H9 (cell line): ENCODE measurements around the gene RAP1GAP2. TPM values are rescaled to one million over a fixed set of nuclear protein-coding genes. Genes with fewer than 3 reads are reported as not detected.

Experiments used
- DNase-seq: peaks from one replicate; pipeline ENCODE4 v3.0.0-alpha.2; 2017
- H2AFZ ChIP-seq: one replicate; pipeline ENCODE4 v1.6.1; 2013; ENCODE audit warnings: mild to moderate bottlenecking, low read length, control low read depth, moderate library complexity
- H2AK5ac ChIP-seq: 2 replicates; pipeline ENCODE4 v1.6.1; 2013; ENCODE audit warnings: low read length, control low read depth, mixed read lengths; ENCODE audit not compliant: insufficient read length
- H2BK120ac ChIP-seq: one replicate; pipeline ENCODE4 v1.6.1; 2013; ENCODE audit warnings: low read depth, mild to moderate bottlenecking, low read length, control low read depth, inconsistent platforms; ENCODE audit not compliant: poor library complexity, severe bottlenecking
- H2BK12ac ChIP-seq: 2 replicates; pipeline ENCODE4 v1.6.1; 2013; ENCODE audit warnings: low read length, control low read depth, mixed read lengths, low read depth; ENCODE audit not compliant: insufficient read length
- H2BK15ac ChIP-seq: 2 replicates; pipeline ENCODE4 v1.6.1; 2013; ENCODE audit warnings: low read depth, low read length, control low read depth
- H2BK20ac ChIP-seq: one replicate; pipeline ENCODE4 v1.6.1; 2013; ENCODE audit warnings: low read depth, mild to moderate bottlenecking, low read length, control low read depth, inconsistent platforms; ENCODE audit not compliant: poor library complexity, severe bottlenecking
- H2BK5ac ChIP-seq: 2 replicates; pipeline ENCODE4 v1.6.1; 2013; ENCODE audit warnings: low read length, control low read depth, mixed read lengths; ENCODE audit not compliant: insufficient read length
- H3K14ac ChIP-seq: 2 replicates; pipeline ENCODE4 v1.6.1; 2013; ENCODE audit warnings: low read length, control low read depth; ENCODE audit not compliant: insufficient read depth
- H3K18ac ChIP-seq: 2 replicates; pipeline ENCODE4 v1.6.1; 2013; ENCODE audit warnings: low read depth, mild to moderate bottlenecking, mixed read lengths, low read length, control low read depth; ENCODE audit not compliant: insufficient read length
- H3K23ac ChIP-seq: 2 replicates; pipeline ENCODE4 v1.6.1; 2013; ENCODE audit warnings: low read length, control low read depth, mixed read lengths, low read depth; ENCODE audit not compliant: insufficient read length
- H3K23me2 ChIP-seq: 2 replicates; pipeline ENCODE4 v1.6.1; 2013; ENCODE audit warnings: low read depth, mild to moderate bottlenecking, mixed read lengths, low read length, control low read depth; ENCODE audit not compliant: insufficient read length, poor library complexity, severe bottlenecking
- H3K27ac ChIP-seq: 2 replicates; pipeline ENCODE4 v1.5.1; 2013; ENCODE audit warnings: low read length, control low read depth, mixed read lengths, low read depth; ENCODE audit not compliant: insufficient read length
- H3K27me3 ChIP-seq: 2 replicates; pipeline ENCODE4 v1.6.1; 2013; ENCODE audit warnings: low read length, control low read depth, inconsistent platforms; ENCODE audit not compliant: insufficient read depth
- H3K4ac ChIP-seq: 2 replicates; pipeline ENCODE4 v1.6.1; 2013; ENCODE audit warnings: low read depth, mild to moderate bottlenecking, control low read depth, inconsistent platforms, low read length, moderate library complexity
- H3K4me1 ChIP-seq: 2 replicates; pipeline ENCODE4 v1.6.1; 2013; ENCODE audit warnings: low read length, control low read depth, inconsistent platforms; ENCODE audit not compliant: insufficient read depth
- H3K4me2 ChIP-seq: 2 replicates; pipeline ENCODE4 v1.6.1; 2013; ENCODE audit warnings: low read length, control low read depth, mixed read lengths; ENCODE audit not compliant: insufficient read length, insufficient read depth
- H3K56ac ChIP-seq: 2 replicates; pipeline ENCODE4 v1.6.1; 2013; ENCODE audit warnings: low read depth, mild to moderate bottlenecking, mixed read lengths, low read length, control low read depth; ENCODE audit not compliant: insufficient read length
- H3K79me1 ChIP-seq: 2 replicates; pipeline ENCODE4 v1.6.1; 2013; ENCODE audit warnings: low read depth, mild to moderate bottlenecking, moderate library complexity, low read length, control low read depth, inconsistent platforms; ENCODE audit not compliant: insufficient read depth, poor library complexity, severe bottlenecking
- H3K79me2 ChIP-seq: 2 replicates; pipeline ENCODE4 v1.6.1; 2013; ENCODE audit warnings: low read length, control low read depth, inconsistent platforms; ENCODE audit not compliant: insufficient read depth
- H3K9ac ChIP-seq: 2 replicates; pipeline ENCODE4 v1.6.1; 2013; ENCODE audit warnings: low read length, control low read depth, mixed read lengths; ENCODE audit not compliant: insufficient read length; ENCODE audit errors: extremely low read depth
- H3K9me3 ChIP-seq: one replicate; pipeline ENCODE4 v1.6.1; 2013; ENCODE audit warnings: low read depth, low read length, inconsistent platforms; ENCODE audit not compliant: control insufficient read depth
- H3T11ph ChIP-seq: one replicate; pipeline ENCODE4 v1.6.1; 2013; ENCODE audit warnings: mild to moderate bottlenecking, low read length, control low read depth, inconsistent platforms
- H4K20me1 ChIP-seq: one replicate; pipeline ENCODE4 v1.6.1; 2013; ENCODE audit not compliant: control insufficient read depth, insufficient read length, insufficient read depth
- H4K5ac ChIP-seq: 2 replicates; pipeline ENCODE4 v1.6.1; 2013; ENCODE audit warnings: low read depth, mild to moderate bottlenecking, mixed read lengths, low read length, control low read depth; ENCODE audit not compliant: insufficient read length
- H4K8ac ChIP-seq: replicated peaks from 2 replicates; pipeline ENCODE4 v1.6.1; 2013; ENCODE audit warnings: low read length, control low read depth, mixed read lengths, low read depth; ENCODE audit not compliant: insufficient read length
- H4K91ac ChIP-seq: 2 replicates; pipeline ENCODE4 v1.6.1; 2013; ENCODE audit warnings: low read depth, mild to moderate bottlenecking, moderate library complexity, mixed read lengths, low read length, control low read depth; ENCODE audit not compliant: insufficient read length
- H3K27ac Mint-ChIP-seq, 3 experiments: 2 replicates in 2 of 3; 3 replicates in 1 of 3; pipeline ENCODE4 v1.8.0; 2020 to 2021; ENCODE audit warnings: mixed read lengths in 3 of 3, mild to moderate bottlenecking in 1 of 3, moderate library complexity in 1 of 3
- H3K27me3 Mint-ChIP-seq: 2 replicates; pipeline ENCODE4 v1.8.0; 2021; ENCODE audit warnings: low read depth, mild to moderate bottlenecking, moderate library complexity, mixed read lengths
- H3K36me3 Mint-ChIP-seq, 3 experiments: 2 replicates in 2 of 3; 3 replicates in 1 of 3; pipeline ENCODE4 v1.8.0; 2020 to 2021; ENCODE audit warnings: low read depth in 3 of 3, mixed read lengths in 3 of 3; ENCODE audit not compliant: insufficient read depth in 1 of 3
- H3K4me1 Mint-ChIP-seq, 2 experiments: 2 replicates each; pipeline ENCODE4 v1.8.0; 2020; ENCODE audit warnings: mixed read lengths in 2 of 2
- H3K4me3 Mint-ChIP-seq, 2 experiments: 2 replicates in 1 of 2; 3 replicates in 1 of 2; pipeline ENCODE4 v1.8.0; 2020 to 2021; ENCODE audit warnings: mild to moderate bottlenecking in 2 of 2, mixed read lengths in 2 of 2, moderate library complexity in 1 of 2
- H3K9me3 Mint-ChIP-seq, 2 experiments: 2 replicates in 1 of 2; 3 replicates in 1 of 2; pipeline ENCODE4 v1.8.0; 2020; ENCODE audit warnings: mild to moderate bottlenecking in 2 of 2, mixed read lengths in 2 of 2, moderate library complexity in 1 of 2
- CTCF ChIP-seq: fragments of 200-600 bp; sonication (generic); conservative IDR thresholded peaks from 3 replicates; pipeline ENCODE4 v1.8.0; 2021; ENCODE audit warnings: antibody characterized with exemption, mild to moderate bottlenecking
- WGBS: extraction: QIAGEN DNeasy Blood & Tissue Kit; methylation state at CpG from one replicate; pipeline ENCODE4 v1.1.7; 2013; ENCODE audit warnings: missing lambda C conversion rate, low lambda C conversion rate, mixed read lengths; ENCODE audit not compliant: insufficient read length; ENCODE audit errors: extremely low coverage; 5-methylcytosine and 5-hydroxymethylcytosine counted together
- total RNA-seq: library from RNA; stranded (reverse); gene quantifications from 2 replicates; pipeline ENCODE4 v1.2.1, GENCODE V29; 2021

RAP1GAP2 gene
- total RNA-seq, 1 experiment from 2014 or later: 33.8 TPM

GRCh38 chr17:2945299-2945698 lies 149.1 kb downstream of the RAP1GAP2 start:
- Histone ChIP-seq H3K79me1 (no peaks in the 10 kb centered on the region), H3K4me1 (no peaks in the 10 kb centered on the region), H3K27ac (no peak overlapping the region), H2AK5ac (no peak overlapping the region), H2BK5ac (no peak overlapping the region), H3K23me2 (no peaks in the 10 kb centered on the region), H2AFZ (no peak overlapping the region), H2BK120ac (no peak overlapping the region), H3K56ac (no peak overlapping the region), H3K27me3 (no peaks in the 10 kb centered on the region), H3K4ac (no peak overlapping the region), H3K14ac (no peak overlapping the region), H2BK15ac (no peak overlapping the region), H3K9me3 (no peaks in the 10 kb centered on the region), H3T11ph (no peak overlapping the region), H4K91ac (no peak overlapping the region), H2BK12ac (no peak overlapping the region), H4K8ac (no peak overlapping the region), H3K4me2 (no peak overlapping the region), H3K9ac (no peak overlapping the region), H4K5ac (no peak overlapping the region), H4K20me1 (no peaks in the 10 kb centered on the region), H2BK20ac (no peak overlapping the region), H3K23ac (no peak overlapping the region), H3K79me2 (no peaks in the 10 kb centered on the region), H3K18ac (no peak overlapping the region)
- H3K36me3 Mint-ChIP-seq: peaks cover 0 to 2% (median 0%) of the 10 kb centered on the region in 3 experiments; a peak in 1 of 7 replicates
- no CpG with 5 or more reads among the region's 2 CpGs for WGBS
- H3K27ac Mint-ChIP-seq: no peak overlapping the region
- no peak overlapping the region for H3K4me3 Mint-ChIP-seq
- no peaks in the 10 kb centered on the region for H3K27me3 Mint-ChIP-seq
- peaks cover 2 to 10% of the 10 kb centered on the region in 2 experiments; a peak in 2 of 4 replicates for H3K4me1 Mint-ChIP-seq
- TF ChIP-seq CTCF: no peak
- no peak for DNase-seq
- no peaks in the 10 kb centered on the region for H3K9me3 Mint-ChIP-seq
